Activated CD4-positive, alpha-beta T cell treated with anti-CD3 and anti-CD28 coated beads for 1 hour (primary cell): ENCODE data around the gene CIBAR2.

Source experiments
- DNase-seq: peaks from one replicate; pipeline ENCODE4 v3.0.0-alpha.2; 2020

CIBAR2 gene

GRCh38 chr16:85101956-85102630, 10.2 kb downstream of the CIBAR2 start:
- DNase-seq = no peak

DNA sequence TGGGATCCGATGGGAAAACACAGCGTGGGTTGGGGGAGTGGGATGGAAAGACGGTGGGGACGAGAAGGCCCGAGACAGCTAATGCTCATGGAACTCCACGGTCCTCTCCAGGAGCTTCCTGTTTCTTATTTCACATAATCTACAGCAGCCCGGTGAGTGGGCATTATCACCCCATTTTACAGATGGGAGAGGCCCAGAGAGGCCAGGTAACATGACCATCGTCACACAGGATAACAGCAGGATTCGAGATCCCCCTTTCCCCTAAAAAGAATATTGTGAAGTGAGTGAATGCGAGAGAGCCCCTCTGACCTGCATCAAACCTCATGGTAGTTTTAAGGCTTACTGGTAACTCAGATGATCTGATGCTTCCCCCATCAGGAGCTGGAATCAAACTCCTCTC, 12.0 kb downstream of the CIBAR2 start:
- no peak for DNase-seq

- no peak for DNase-seq
Measured at GRCh38 chr16:85098565-85098964, 13.7 kb downstream of the CIBAR2 start.

GRCh38 chr16:85096921-85097320, 15.4 kb downstream of the CIBAR2 start:
- no peak for DNase-seq

GRCh38 chr16:85094812-85095211, 17.5 kb downstream of the CIBAR2 start:
- DNase-seq = no peak

DNA sequence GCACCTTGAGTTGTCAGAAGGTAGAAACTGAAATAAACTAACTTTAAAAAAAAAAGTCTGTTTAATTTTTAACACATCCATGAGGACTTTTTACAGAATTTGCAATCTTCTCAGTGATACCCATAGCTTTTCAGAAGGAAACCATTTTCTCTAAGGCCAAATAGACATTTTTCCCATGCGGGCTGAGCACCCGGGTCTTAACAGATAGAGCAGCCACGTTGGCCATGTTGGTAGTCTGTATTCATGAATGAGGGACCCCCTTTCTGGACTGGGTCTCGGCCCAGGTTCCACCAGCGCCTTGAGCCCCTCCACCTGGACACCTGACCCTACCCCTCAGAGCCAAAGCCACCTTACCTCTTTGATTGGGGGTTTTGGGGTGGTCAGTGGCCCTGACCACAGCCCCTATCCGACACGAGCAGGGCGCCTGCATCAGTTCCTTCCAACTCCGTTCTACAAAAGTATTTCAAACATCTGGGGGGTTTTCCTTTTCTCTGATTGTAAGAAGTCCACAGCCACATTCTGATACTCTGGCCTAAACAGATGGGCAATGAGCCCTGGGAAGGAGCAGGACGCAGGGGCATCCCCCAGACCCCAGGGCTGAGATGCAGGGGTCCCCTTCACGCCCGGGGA, 18.0 kb downstream of the CIBAR2 start:
- no peak for DNase-seq

DNA sequence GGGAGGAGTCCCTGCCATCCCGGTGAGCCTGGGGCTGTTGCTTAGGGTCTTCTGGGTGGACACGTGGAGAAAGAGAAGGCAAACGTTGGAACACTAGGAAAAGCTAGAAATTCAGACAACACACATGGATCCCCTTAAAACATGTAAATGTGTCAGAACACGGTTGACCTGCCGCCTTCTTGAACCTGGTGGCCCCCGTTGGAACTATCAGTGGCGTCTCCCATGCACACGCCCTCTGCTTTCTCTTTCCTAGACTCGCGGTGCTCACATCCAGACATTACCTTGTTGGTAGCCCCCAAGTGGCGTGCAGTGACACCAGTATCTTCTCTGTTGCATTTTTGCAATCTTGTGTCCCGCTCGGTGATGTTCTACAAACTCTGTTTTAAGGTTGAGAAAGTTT, 18.6 kb downstream of the CIBAR2 start:
- no peak for DNase-seq

DNA sequence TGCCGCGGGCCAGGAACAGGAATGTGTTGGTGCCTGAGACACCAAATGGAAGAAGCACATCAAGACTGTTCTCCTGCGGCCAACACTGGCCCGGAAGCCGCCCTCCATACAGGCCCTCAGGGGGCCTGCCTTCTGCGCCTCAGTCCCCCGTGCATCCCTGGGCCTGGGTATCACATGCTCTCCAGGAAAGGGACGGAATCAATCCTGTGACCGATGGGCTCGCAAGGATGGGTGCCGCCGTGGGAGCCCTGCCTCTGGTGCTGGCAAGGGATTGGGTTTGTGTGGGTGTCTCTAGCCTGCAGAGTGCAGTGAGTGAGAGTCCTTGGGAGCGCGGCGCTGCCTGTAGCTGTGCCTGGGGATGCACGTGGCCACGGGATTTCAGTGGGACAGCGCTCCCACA, 19.4 kb downstream of the CIBAR2 start:
- no peak for DNase-seq

GRCh38 chr16:85092309-85092708, 20.0 kb downstream of the CIBAR2 start:
- DNase-seq = no peak

DNA sequence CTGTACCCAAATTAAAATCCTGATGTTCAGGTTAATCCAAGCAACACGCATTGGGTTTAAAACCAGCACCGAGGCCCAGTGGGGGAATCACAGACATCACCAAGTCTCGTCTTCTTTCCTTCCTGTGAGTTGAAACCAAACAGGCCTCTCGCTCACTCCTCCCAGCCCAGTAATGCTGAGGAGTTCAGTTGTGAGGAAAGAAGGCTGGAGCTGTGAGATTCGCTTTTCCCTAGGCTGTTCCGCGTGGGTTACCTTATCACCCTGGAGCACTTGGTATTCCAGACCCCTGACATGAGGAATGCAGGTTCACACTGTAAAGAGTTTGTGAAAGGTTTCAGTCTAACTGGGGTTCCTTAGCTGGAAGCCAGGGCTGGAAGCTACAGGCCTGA, 20.8 kb downstream of the CIBAR2 start:
- DNase-seq = no peak

GRCh38 chr16:85090873-85091521, 21.3 kb downstream of the CIBAR2 start:
- no peak for DNase-seq

- no peak for DNase-seq
Measured at GRCh38 chr16:85090181-85090580, 22.1 kb downstream of the CIBAR2 start.

DNA sequence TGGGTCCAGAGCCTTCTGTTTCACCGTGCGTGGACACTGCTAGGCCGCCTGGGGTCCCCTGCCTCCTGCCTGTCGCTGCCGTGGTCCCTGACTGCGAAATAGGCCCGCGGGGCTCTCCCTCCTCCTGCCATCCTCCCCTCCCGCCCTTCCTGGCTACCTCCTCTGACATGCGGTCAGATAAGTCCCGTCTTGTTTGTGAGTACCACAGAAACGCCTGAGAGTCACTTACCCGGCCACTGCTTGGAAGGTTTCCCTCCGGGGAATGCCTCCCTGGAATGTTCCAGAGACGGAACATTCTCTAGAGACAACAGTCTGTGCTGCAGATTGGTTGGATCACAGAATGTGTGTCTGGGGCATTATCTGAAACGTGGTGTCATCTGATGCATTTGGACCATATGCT, 22.7 kb downstream of the CIBAR2 start:
- DNase-seq = no peak

DNA sequence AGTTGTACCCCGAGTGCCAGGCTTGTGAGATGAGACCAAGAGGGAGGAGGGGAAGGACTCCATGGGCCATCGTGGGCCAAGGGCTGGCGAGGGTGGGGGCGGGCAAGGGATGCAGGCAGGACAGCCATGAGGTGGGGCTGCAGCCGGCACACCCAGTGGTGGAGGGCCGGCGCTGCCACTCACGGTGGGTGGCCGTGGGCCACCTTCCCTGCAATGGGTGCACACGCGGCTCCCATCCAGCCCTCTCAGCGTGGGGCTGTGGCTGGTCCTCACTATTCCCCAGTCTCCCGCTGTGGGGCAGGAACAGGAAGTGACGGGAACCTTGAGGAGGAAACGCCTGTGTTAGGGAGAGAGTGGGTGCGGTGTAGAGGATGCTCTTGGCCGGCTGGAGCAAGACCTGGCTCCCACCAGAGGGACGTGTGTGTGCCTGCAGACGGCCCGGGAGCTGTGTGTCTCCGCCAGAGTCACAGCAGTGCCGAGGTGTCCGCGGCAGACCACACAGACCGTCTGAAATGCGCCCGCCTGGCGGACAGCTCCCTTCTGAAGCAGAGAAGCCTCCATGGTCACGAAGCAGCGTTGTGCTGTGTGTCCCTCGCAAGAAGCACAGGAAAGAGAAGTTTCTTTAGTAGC, 23.6 kb downstream of the CIBAR2 start:
- no peak for DNase-seq

DNA sequence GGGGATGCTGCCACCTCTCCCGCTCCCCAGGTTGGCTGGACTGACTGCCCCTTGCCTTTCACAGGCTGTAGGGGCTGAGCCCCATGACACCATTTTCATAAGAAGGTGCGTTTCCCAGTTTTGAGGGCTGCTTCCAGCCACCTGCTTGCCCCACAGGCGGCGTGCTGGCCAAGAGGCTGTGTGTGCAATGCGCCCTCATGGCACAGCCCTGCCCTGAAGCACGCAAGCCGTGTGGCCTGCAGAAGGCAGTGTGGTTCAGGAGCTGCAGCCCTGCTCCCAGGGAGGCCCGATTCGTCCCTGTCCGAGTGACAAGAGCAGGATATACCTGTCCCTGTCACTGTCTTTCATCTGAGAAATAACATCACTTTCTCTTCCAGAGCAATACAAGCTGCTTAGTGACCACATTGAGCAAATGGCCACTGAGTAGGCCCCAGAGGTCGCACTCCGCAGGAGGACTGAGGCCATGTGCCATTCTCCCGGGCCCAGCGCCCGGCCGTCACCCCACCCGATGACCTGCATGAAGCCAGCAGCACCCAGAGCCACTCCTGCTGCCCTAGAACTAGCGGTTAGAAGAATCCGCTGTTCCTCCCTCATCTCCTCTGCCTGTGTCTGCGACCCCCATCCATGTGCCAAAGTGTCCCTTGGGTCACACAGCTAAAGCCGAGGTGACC, 24.2 kb downstream of the CIBAR2 start:
- no peak for DNase-seq

- peak; percentile 59 for DNase-seq
Measured at GRCh38 chr16:85086347-85087291, 25.7 kb downstream of the CIBAR2 start.

GRCh38 chr16:85085721-85086120, 26.6 kb downstream of the CIBAR2 start:
- DNase-seq = no peak

GRCh38 chr16:85084841-85085510, 27.3 kb downstream of the CIBAR2 start:
- no peak for DNase-seq

- no peak for DNase-seq
Measured at GRCh38 chr16:85083051-85083639, 29.1 kb downstream of the CIBAR2 start.

- no peak for DNase-seq
Measured at GRCh38 chr16:85082173-85083050, 29.9 kb downstream of the CIBAR2 start.
